K562 (cell line): ENCODE data around the gene SERPIND1. TPM values are rescaled to one million over a fixed set of nuclear protein-coding genes. Genes with fewer than 3 reads are reported as not detected.

Source experiments
- ARID2 ChIP-seq: fragments of 450-650 bp; IDR thresholded peaks from 2 replicates; pipeline ENCODE4 v1.6.1; 2017; ENCODE audit warnings: antibody characterized with exemption, mild to moderate bottlenecking
- E2F1 ChIP-seq: sonication (generic); formaldehyde crosslinking; IDR thresholded peaks from 2 replicates; pipeline ENCODE4 v1.8.1; 2023; ENCODE audit warnings: mild to moderate bottlenecking, missing genetic modification reagents, moderate library complexity
- GTF2A2 ChIP-seq: IDR thresholded peaks from 2 replicates; pipeline ENCODE4 v1.6.1; 2016; ENCODE audit warnings: mild to moderate bottlenecking, missing genetic modification characterization, missing compliant biosample characterization
- MAFF ChIP-seq: IDR thresholded peaks from 2 replicates; pipeline ENCODE4 v1.6.1; 2012; ENCODE audit warnings: low read length, improper control_type of control experiment
- MAZ ChIP-seq, 2 experiments: fragments of 450-650 bp in 1 of 2; sonication (generic) in 1 of 2; formaldehyde crosslinking; IDR thresholded peaks in 1 of 2; conservative IDR thresholded peaks in 1 of 2; 2 replicates each; pipeline versions ENCODE4 v1.4.0 to v1.5.0; 2020; ENCODE audit warnings: mild to moderate bottlenecking in 1 of 2, missing genetic modification reagents in 1 of 2
- MEF2D ChIP-seq: conservative IDR thresholded peaks from 2 replicates; pipeline ENCODE4 v1.6.1; 2016; ENCODE audit warnings: low read depth, missing genetic modification characterization, missing compliant biosample characterization
- MXI1 ChIP-seq: IDR thresholded peaks from 2 replicates; pipeline ENCODE4 v1.6.1; 2011; ENCODE audit warnings: low read depth, mild to moderate bottlenecking, improper control_type of control experiment, low read length
- NFRKB ChIP-seq: fragments of 450-650 bp; IDR thresholded peaks from 2 replicates; pipeline ENCODE4 v1.6.1; 2016; ENCODE audit warnings: low read depth
- TARDBP ChIP-seq: fragments of 450-650 bp; IDR thresholded peaks from 2 replicates; pipeline ENCODE4 v1.6.1; 2016
- XRCC5 ChIP-seq: fragments of 200-400 bp; formaldehyde crosslinking; IDR thresholded peaks from 2 replicates; pipeline ENCODE4 v1.6.1; 2017; ENCODE audit warnings: low read depth, mild to moderate bottlenecking, low read length
- ZBTB40 ChIP-seq, 2 experiments: fragments of 450-650 bp in 1 of 2; sonication (generic) in 1 of 2; formaldehyde crosslinking in 1 of 2; IDR thresholded peaks; 2 replicates each; pipeline versions ENCODE4 v1.7.1 to v1.9.0; 2016 to 2022; ENCODE audit warnings: inconsistent platforms in 1 of 2, mild to moderate bottlenecking in 1 of 2, missing genetic modification reagents in 1 of 2
- ZC3H11A ChIP-seq: IDR thresholded peaks from 2 replicates; pipeline ENCODE4 v1.6.1; 2012; ENCODE audit warnings: low read depth, low read length, improper control_type of control experiment
- ZC3H4 ChIP-seq: sonication (generic); formaldehyde crosslinking; IDR thresholded peaks from 2 replicates; pipeline ENCODE4 v1.9.0; 2021; ENCODE audit warnings: missing genetic modification reagents, borderline replicate concordance
- ZNF140 ChIP-seq: fragments of 250-450 bp; sonication (Bioruptor Pico); IDR thresholded peaks from 2 replicates; pipeline ENCODE4 v1.8.0; 2021; ENCODE audit warnings: moderate library complexity, mild to moderate bottlenecking, inconsistent platforms
- ZNF274 ChIP-seq: IDR thresholded peaks from 2 replicates; pipeline ENCODE4 v1.6.1; 2011; ENCODE audit warnings: low read depth, mild to moderate bottlenecking, low read length, moderate library complexity, borderline replicate concordance
- ZNF354B ChIP-seq: fragments of 250-450 bp; sonication (Bioruptor Pico); IDR thresholded peaks from 2 replicates; pipeline ENCODE4 v1.4.0; 2020
- polyA plus RNA-seq, 8 experiments: library from polyadenylated mRNA; depleted of rRNA in 4 of 8; stranded (reverse) in 5 of 8; unstranded in 3 of 8; fragments of >200 nt; fragmentation: Nextera tagmentation in 2 of 8; fragmentation: Illumina TruSeq in 1 of 8; extraction: Ambion mirVana in 2 of 8; extraction: Trizol in 1 of 8; gene quantifications; 2 replicates each; pipeline versions ENCODE4 v1.2.1 to v1.2.3, GENCODE V29; 2011 to 2014; ENCODE audit warnings: inconsistent platforms in 1 of 8, missing spikeins in 1 of 8
- total RNA-seq, 7 experiments: library from RNA; depleted of rRNA in 6 of 7; stranded (reverse); fragments of >200 nt in 6 of 7; fragmentation: Illumina TruSeq in 2 of 7; extraction: Trizol in 2 of 7; gene quantifications; 2 replicates each; pipeline versions ENCODE4 v1.2.1 to v1.2.3, GENCODE V29; 2011 to 2021; ENCODE audit warnings: low replicate concordance in 1 of 7

The SERPIND1 gene
- total and polyA plus RNA-seq, 9 of the 15 experiments (the other 6 are each of a cell fraction or from before 2014, with no cell fraction given), result 0.04 to 0.11 (median 0.09) TPM; not detected in 6

GRCh38 chr22:20727118-20728015, 46.5 kb upstream of the SERPIND1 start (continued):
- no peak for TF ChIP-seq MAFF
- TF ChIP-seq XRCC5, result no peak
- no peak for TF ChIP-seq ARID2
- TF ChIP-seq MXI1, result no peak
- no peak for TF ChIP-seq E2F1 (CRISPR knock-in tag)
- TF ChIP-seq ZNF274, result no peak
- no peak for TF ChIP-seq MAZ (CRISPR knock-in tag; conservative IDR thresholded peaks at IDR 0.05 in 1 of 2, IDR thresholded peaks at IDR 0.05 in 1 of 2)
- TF ChIP-seq TARDBP, result no peak
- no peak for TF ChIP-seq ZNF354B (CRISPR knock-in tag)
- TF ChIP-seq ZBTB40 (IDR thresholded peaks at IDR 0.05), result no peak
- TF ChIP-seq ZBTB40 (CRISPR knock-in tag; IDR thresholded peaks at IDR 0.05), result no peak
- no peak for TF ChIP-seq GTF2A2 (tag)
- TF ChIP-seq ZNF140 (CRISPR knock-in tag), result no peak
- no peak for TF ChIP-seq ZC3H4 (CRISPR knock-in tag)
- TF ChIP-seq MEF2D, result no peak
- no peak for TF ChIP-seq NFRKB
- no peak for TF ChIP-seq ZC3H11A
